Measurements from ENCODE around the gene CORO2B. TPM values are rescaled to one million over a fixed set of nuclear protein-coding genes. Genes with fewer than 3 reads are reported as not detected.

CORO2B gene
- total RNA-seq, 6 donors from 2014 or later = 0.79 to 9.0 (median 2.0) TPM

- no peaks in the 10 kb centered on the region for H3K36me3 ChIP-seq
- peaks cover 4 to 17% (median 14%) of the 10 kb centered on the region in 4 donors for H3K4me1 ChIP-seq
- DNase-seq = peak in 1 of 2 donors; percentile 62
- H3K4me3 ChIP-seq = no peak overlapping the region
- H3K27ac ChIP-seq = peak overlapping the region in 2 of 4 donors; percentile 9 to 39
- ATAC-seq (ENCODE audit: low FRiP score in 2 of 2) = peak; percentile 16 to 73
- H3K9me3 ChIP-seq = no peaks in the 10 kb centered on the region
- WGBS, 2 donors = 31 to 37% methylated on average over 14 of the region's 14 CpGs
- H3K27me3 ChIP-seq = no peaks in the 10 kb centered on the region
- TF ChIP-seq CTCF (IDR thresholded peaks at IDR 0.05) (no peak), POLR2AphosphoS5 (IDR thresholded peaks at IDR 0.05) (no peak), EP300 (IDR thresholded peaks at IDR 0.05) (no peak), POLR2A (IDR thresholded peaks at IDR 0.05) (no peak)
Observed at GRCh38 chr15:68725736-68726135, 146.9 kb downstream of the CORO2B start.

GRCh38 chr15:68726246-68726645, 147.5 kb downstream of the CORO2B start:
- no peaks in the 10 kb centered on the region for H3K9me3 ChIP-seq
- H3K27me3 ChIP-seq = no peaks in the 10 kb centered on the region
- TF ChIP-seq EP300 (IDR thresholded peaks at IDR 0.05) = no peak
- no peak for TF ChIP-seq CTCF (IDR thresholded peaks at IDR 0.05)
- no peak for TF ChIP-seq POLR2A (IDR thresholded peaks at IDR 0.05)
- no peak for ATAC-seq (ENCODE audit: low FRiP score in 2 of 2)
- WGBS, 2 donors = 71 to 79% methylated on average over 9 of the region's 9 CpGs
- peak overlapping the region in 2 of 4 donors; percentile 9 to 39 for H3K27ac ChIP-seq
- H3K4me1 ChIP-seq = peaks cover 9 to 19% (median 17%) of the 10 kb centered on the region in 4 donors
- no peak for DNase-seq
- no peaks in the 10 kb centered on the region for H3K36me3 ChIP-seq
- no peak overlapping the region for H3K4me3 ChIP-seq

GRCh38 chr15:68729789-68730411, 151.1 kb downstream of the CORO2B start:
- DNase-seq (no peak), ATAC-seq (ENCODE audit: low FRiP score in 2 of 2) (no peak)
- Histone ChIP-seq H3K4me1 (peaks cover 11 to 24% (median 18%) of the 10 kb centered on the region in 4 donors), H3K9me3 (no peaks in the 10 kb centered on the region), H3K4me3 (no peak overlapping the region), H3K27ac (peak overlapping the region in 1 of 4 donors; percentile 37), H3K27me3 (no peaks in the 10 kb centered on the region), H3K36me3 (no peaks in the 10 kb centered on the region)
- 18 to 50% methylated on average over 7 to 8 of the region's 8 CpGs for WGBS, 2 donors
- no peak for TF ChIP-seq CTCF (IDR thresholded peaks at IDR 0.05)
- no peak for TF ChIP-seq POLR2A (IDR thresholded peaks at IDR 0.05)
- TF ChIP-seq POLR2AphosphoS5 (IDR thresholded peaks at IDR 0.05) = no peak
- no peak for TF ChIP-seq EP300 (IDR thresholded peaks at IDR 0.05)

- TF ChIP-seq EP300 (IDR thresholded peaks at IDR 0.05) = no peak
- TF ChIP-seq POLR2AphosphoS5 (IDR thresholded peaks at IDR 0.05) = no peak
- peak; percentile 39 to 58 (median 53) for TF ChIP-seq CTCF (IDR thresholded peaks at IDR 0.05)
- Histone ChIP-seq H3K4me3 (no peak overlapping the region), H3K27ac (peak overlapping the region in 1 of 4 donors; percentile 27), H3K9me3 (no peaks in the 10 kb centered on the region), H3K27me3 (no peaks in the 10 kb centered on the region), H3K36me3 (no peaks in the 10 kb centered on the region), H3K4me1 (peaks cover 11 to 24% (median 18%) of the 10 kb centered on the region in 4 donors)
- DNase-seq (peak in 1 of 2 donors; percentile 25), ATAC-seq (ENCODE audit: low FRiP score in 2 of 2) (peak in 1 of 2 donors; percentile 63)
- WGBS, 2 donors = 63 to 64% methylated on average over 6 of the region's 6 CpGs
Observed at GRCh38 chr15:68730471-68730919, 151.7 kb downstream of the CORO2B start.
